ENCODE measurements around the gene CRAT. TPM values are rescaled to one million over a fixed set of nuclear protein-coding genes. Genes with fewer than 3 reads are reported as not detected.
A peak's percentile ranks its signal among the peaks of the same experiment; 100 is the strongest.

Gene CRAT
- total RNA-seq, 1 experiment from 2014 or later, result 20.3 TPM

- no peak for DNase-seq (ENCODE audit: low read depth in 1 of 2, low spot score in 2 of 2)
- no peak overlapping the region for H3K4me3 ChIP-seq
- H3K4me1 ChIP-seq (replicated peaks), result no peaks in the 10 kb centered on the region
- no peak overlapping the region for H3K27ac ChIP-seq
- no peaks in the 10 kb centered on the region for H3K27me3 ChIP-seq (replicated peaks)
- 0 out of 2 replicates have a peak, but pooled peaks cover 2% of the 10 kb centered on the region for H3K36me3 ChIP-seq
- H3K9me3 ChIP-seq (replicated peaks), result no peaks in the 10 kb centered on the region
These were observed 10.0 kb downstream of the CRAT start for GRCh38 chr9:129100383-129101169.

- Histone ChIP-seq H3K36me3 (0 out of 2 replicates have a peak, but pooled peaks cover 2% of the 10 kb centered on the region), H3K4me3 (no peak overlapping the region), H3K4me1 (replicated peaks) (no peaks in the 10 kb centered on the region), H3K27ac (no peak overlapping the region), H3K27me3 (replicated peaks) (no peaks in the 10 kb centered on the region), H3K9me3 (replicated peaks) (no peaks in the 10 kb centered on the region)
- DNase-seq (ENCODE audit: low read depth in 1 of 2, low spot score in 2 of 2), result no peak
These were observed 12.3 kb downstream of the CRAT start for GRCh38 chr9:129098328-129098727.

GRCh38 chr9:129097671-129098306 lies 12.8 kb downstream of the CRAT start:
- no peak for DNase-seq (ENCODE audit: low read depth in 1 of 2, low spot score in 2 of 2)
- Histone ChIP-seq H3K27me3 (replicated peaks) (no peaks in the 10 kb centered on the region), H3K4me1 (replicated peaks) (no peaks in the 10 kb centered on the region), H3K9me3 (replicated peaks) (no peaks in the 10 kb centered on the region), H3K27ac (no peak overlapping the region), H3K4me3 (no peak overlapping the region), H3K36me3 (0 out of 2 replicates have a peak, but pooled peaks cover 2% of the 10 kb centered on the region)

GRCh38 chr9:129095908-129096307 lies 14.7 kb downstream of the CRAT start:
- H3K9me3 ChIP-seq (replicated peaks), result no peaks in the 10 kb centered on the region
- H3K27me3 ChIP-seq (replicated peaks), result no peaks in the 10 kb centered on the region
- no peaks in the 10 kb centered on the region for H3K4me1 ChIP-seq (replicated peaks)
- DNase-seq (ENCODE audit: low read depth in 1 of 2, low spot score in 2 of 2), result no peak
- no peak overlapping the region for H3K4me3 ChIP-seq
- H3K27ac ChIP-seq, result no peak overlapping the region
- 0 out of 2 replicates have a peak, but pooled peaks cover 2% of the 10 kb centered on the region for H3K36me3 ChIP-seq

- H3K36me3 ChIP-seq, result 0 out of 2 replicates have a peak, but pooled peaks cover 2% of the 10 kb centered on the region
- peak in 1 of 2 experiments; percentile 30 for DNase-seq (ENCODE audit: low read depth in 1 of 2, low spot score in 2 of 2)
- H3K4me1 ChIP-seq (replicated peaks), result no peaks in the 10 kb centered on the region
- H3K27me3 ChIP-seq (replicated peaks), result no peaks in the 10 kb centered on the region
- H3K27ac ChIP-seq, result no peak overlapping the region
- H3K4me3 ChIP-seq, result no peak overlapping the region
- H3K9me3 ChIP-seq (replicated peaks), result no peaks in the 10 kb centered on the region
These were observed 15.4 kb downstream of the CRAT start for GRCh38 chr9:129095170-129095667.

GRCh38 chr9:129094387-129095169 lies 16.0 kb downstream of the CRAT start:
- Histone ChIP-seq H3K27me3 (replicated peaks) (no peaks in the 10 kb centered on the region), H3K36me3 (peaks cover 7% of the 10 kb centered on the region), H3K4me3 (no peak overlapping the region), H3K9me3 (replicated peaks) (no peaks in the 10 kb centered on the region), H3K4me1 (replicated peaks) (no peaks in the 10 kb centered on the region), H3K27ac (no peak overlapping the region)
- DNase-seq (ENCODE audit: low read depth in 1 of 2, low spot score in 2 of 2), result no peak

- H3K4me1 ChIP-seq (replicated peaks), result no peaks in the 10 kb centered on the region
- H3K36me3 ChIP-seq, result peaks cover 11% of the 10 kb centered on the region
- no peak overlapping the region for H3K27ac ChIP-seq
- H3K27me3 ChIP-seq (replicated peaks), result no peaks in the 10 kb centered on the region
- DNase-seq (ENCODE audit: low read depth in 1 of 2, low spot score in 2 of 2), result no peak
- no peak overlapping the region for H3K4me3 ChIP-seq
- H3K9me3 ChIP-seq (replicated peaks), result no peaks in the 10 kb centered on the region
These were observed 16.8 kb downstream of the CRAT start for GRCh38 chr9:129093602-129094386.

GRCh38 chr9:129089246-129089645 lies 21.3 kb downstream of the CRAT start:
- DNase-seq (ENCODE audit: low read depth in 1 of 2, low spot score in 2 of 2), result no peak
- Histone ChIP-seq H3K36me3 (peaks cover 36% of the 10 kb centered on the region), H3K27me3 (replicated peaks) (no peaks in the 10 kb centered on the region), H3K4me3 (no peak overlapping the region), H3K27ac (no peak overlapping the region), H3K9me3 (replicated peaks) (no peaks in the 10 kb centered on the region), H3K4me1 (replicated peaks) (no peaks in the 10 kb centered on the region)

- H3K9me3 ChIP-seq (replicated peaks), result no peaks in the 10 kb centered on the region
- no peak for DNase-seq (ENCODE audit: low read depth in 1 of 2, low spot score in 2 of 2)
- peaks cover 28% of the 10 kb centered on the region for H3K36me3 ChIP-seq
- H3K4me3 ChIP-seq, result no peak overlapping the region
- H3K27ac ChIP-seq, result no peak overlapping the region
- H3K4me1 ChIP-seq (replicated peaks), result peaks cover 15% of the 10 kb centered on the region
- no peaks in the 10 kb centered on the region for H3K27me3 ChIP-seq (replicated peaks)
These were observed 26.5 kb downstream of the CRAT start for GRCh38 chr9:129084087-129084486.

- H3K36me3 ChIP-seq, result peaks cover 17% of the 10 kb centered on the region
- H3K27me3 ChIP-seq (replicated peaks), result no peaks in the 10 kb centered on the region
- no peaks in the 10 kb centered on the region for H3K9me3 ChIP-seq (replicated peaks)
- peaks cover 15% of the 10 kb centered on the region for H3K4me1 ChIP-seq (replicated peaks)
- H3K4me3 ChIP-seq, result peak overlapping the region; percentile 62
- no peak for DNase-seq (ENCODE audit: low read depth in 1 of 2, low spot score in 2 of 2)
- H3K27ac ChIP-seq, result peak overlapping the region; percentile 1; the same call in 1 of the 2 replicates
These were observed 29.1 kb downstream of the CRAT start for GRCh38 chr9:129081388-129081904.

- Histone ChIP-seq H3K4me3 (peak within 1 kb of the TSS; percentile 62), H3K36me3 (peaks cover 10% of the 10 kb centered on the region), H3K4me1 (replicated peaks) (peaks cover 15% of the 10 kb centered on the region), H3K27ac (peak within 1 kb of the TSS; percentile 1; the same call in 1 of the 2 replicates), H3K27me3 (replicated peaks) (no peaks in the 10 kb centered on the region), H3K9me3 (replicated peaks) (no peaks in the 10 kb centered on the region)
- DNase-seq (ENCODE audit: low read depth in 1 of 2, low spot score in 2 of 2), result peak; percentile 98 to 99
These were observed 29.8 kb downstream of the CRAT start, which contains the start of gene DOLPP1 for GRCh38 chr9:129080601-129081387. Gene DOLPP1 (plus strand): TSS chr9:129081111. CDS start chr9:129081132, 21 bp downstream.

GRCh38 chr9:129080298-129080600 lies 30.3 kb downstream of the CRAT start:
- peak overlapping the region; percentile 62 for H3K4me3 ChIP-seq
- no peak for DNase-seq (ENCODE audit: low read depth in 1 of 2, low spot score in 2 of 2)
- H3K9me3 ChIP-seq (replicated peaks), result no peaks in the 10 kb centered on the region
- H3K4me1 ChIP-seq (replicated peaks), result peaks cover 15% of the 10 kb centered on the region
- peaks cover 5% of the 10 kb centered on the region for H3K36me3 ChIP-seq
- no peak overlapping the region for H3K27ac ChIP-seq
- H3K27me3 ChIP-seq (replicated peaks), result no peaks in the 10 kb centered on the region
